K562 (cell line): ENCODE measurements around the gene CNPY3. TPM values are rescaled to one million over a fixed set of nuclear protein-coding genes. Genes with fewer than 3 reads are reported as not detected.

Source experiments
- ATAC-seq: fragments of 200-7000 bp; cut with Tn5 transposase; 3 replicates; pipeline ENCODE4 v1.9.1; 2020; ENCODE audit warnings: moderate library complexity
- BruUV-seq: library from RNA; stranded (reverse); fragments of 400-500 nt; replicated peaks from 2 replicates; lab custom pipeline; 2021; lab: Mats Ljungman, UMichigan
- CTCF ChIA-PET: fragments of 300-600 bp; formaldehyde crosslinking; extraction: SDS; loops from one replicate; lab custom pipeline; 2021; ENCODE audit warnings: low intra/inter-chr PET ratio; lab: Yijun Ruan, JAX
- POLR2A ChIA-PET: fragments of 300-600, 350-650 bp; sonication (Branson Sonifier 250); formaldehyde crosslinking; extraction: SDS; loops from one replicate; lab custom pipeline; 2021; ENCODE audit warnings: antibody characterized with exemption, inconsistent platforms; lab: Yijun Ruan, JAX
- DNase-seq, 4 experiments: peaks; one replicate each; pipeline versions ENCODE4 v3.0.0 to v3.0.0-alpha.2; 2011 to 2018; ENCODE audit warnings: low spot score in 3 of 4, mixed read lengths in 3 of 4; ENCODE audit errors: extremely low read depth in 1 of 4
- FAIRE-seq: peaks from 2 replicates; lab custom pipeline; 2011; peaks lifted over from hg19 to GRCh38; lab: Jason Lieb, UNC
- H2AFZ ChIP-seq: 2 replicates; pipeline ENCODE4 v1.6.0; 2011; ENCODE audit warnings: low read depth, low read length, control low read depth, inconsistent platforms
- H3K27ac ChIP-seq: fragments of 200-600 bp; 3 replicates; pipeline ENCODE4 v1.8.0; 2011; ENCODE audit warnings: low read depth, mild to moderate bottlenecking, control low read depth, inconsistent platforms, low read length, moderate library complexity, mixed read lengths; ENCODE audit errors: extremely low read depth
- H3K27me3 ChIP-seq, 2 experiments: fragments of 300-600 bp in 1 of 2; 2 replicates in 1 of 2; 3 replicates in 1 of 2; pipeline versions ENCODE4 v1.6.0 to v1.8.0; 2011; ENCODE audit warnings: inconsistent platforms in 2 of 2, low read length in 2 of 2, mild to moderate bottlenecking in 1 of 2, mixed read lengths in 1 of 2, moderate library complexity in 1 of 2; ENCODE audit not compliant: control insufficient read depth in 2 of 2, insufficient read depth in 2 of 2
- H3K36me3 ChIP-seq: fragments of 300-600 bp; 3 replicates; pipeline ENCODE4 v1.8.0; 2011; ENCODE audit warnings: mild to moderate bottlenecking, low read length, inconsistent platforms; ENCODE audit not compliant: control insufficient read depth, insufficient read depth
- H3K4me1 ChIP-seq, 2 experiments: fragments of 200-600 bp in 1 of 2; replicated peaks in 1 of 2; 2 replicates in 1 of 2; 3 replicates in 1 of 2; pipeline versions ENCODE4 v1.5.1 to v1.8.0; 2011; ENCODE audit warnings: inconsistent platforms in 2 of 2, low read length in 2 of 2, mild to moderate bottlenecking in 1 of 2, mixed read lengths in 1 of 2, moderate library complexity in 1 of 2; ENCODE audit not compliant: control insufficient read depth in 2 of 2, insufficient read depth in 2 of 2
- H3K4me2 ChIP-seq: 2 replicates; pipeline ENCODE4 v1.6.1; 2011; ENCODE audit warnings: low read length, control low read depth, inconsistent platforms, mixed read lengths; ENCODE audit not compliant: insufficient read depth
- H3K4me3 ChIP-seq: fragments of 200-600 bp; sonication (generic), shearing (Covaris generic); 2 replicates; pipeline ENCODE4 v1.5.1; 2016; ENCODE audit warnings: control low read depth, inconsistent platforms
- H3K79me2 ChIP-seq: fragments of 200-600 bp; 3 replicates; pipeline ENCODE4 v1.8.0; 2011; ENCODE audit warnings: low read length, inconsistent platforms; ENCODE audit not compliant: control insufficient read depth, insufficient read depth
- H3K9ac ChIP-seq, 2 experiments: 2 replicates each; pipeline versions ENCODE4 v1.6.0 to v1.6.1; 2011; ENCODE audit warnings: low read depth in 2 of 2, low read length in 2 of 2, control low read depth in 1 of 2, inconsistent platforms in 1 of 2, mild to moderate bottlenecking in 1 of 2, mixed read lengths in 1 of 2; ENCODE audit not compliant: insufficient read depth in 1 of 2
- H3K9me1 ChIP-seq: one replicate; pipeline ENCODE4 v1.6.0; 2011; ENCODE audit warnings: inconsistent platforms, mild to moderate bottlenecking, low read length, moderate library complexity; ENCODE audit not compliant: control insufficient read depth, insufficient read depth
- H3K9me3 ChIP-seq: replicated peaks from 2 replicates; pipeline ENCODE4 v1.5.1; 2011; ENCODE audit warnings: low read depth, low read length, inconsistent platforms; ENCODE audit not compliant: control insufficient read depth, insufficient read depth
- H4K20me1 ChIP-seq: replicated peaks from 2 replicates; pipeline ENCODE4 v1.6.1; 2011; ENCODE audit warnings: low read length, inconsistent platforms, mixed read lengths; ENCODE audit not compliant: control insufficient read depth, insufficient read depth
- AFF4 ChIP-seq: sonication (generic); formaldehyde crosslinking; IDR thresholded peaks from 2 replicates; pipeline ENCODE4 v1.8.0; 2023; ENCODE audit warnings: mild to moderate bottlenecking, missing genetic modification reagents
- ARHGAP35 ChIP-seq: fragments of 450-650 bp; IDR thresholded peaks from 2 replicates; pipeline ENCODE4 v1.6.1; 2018; ENCODE audit not compliant: partially characterized antibody
- BDP1 ChIP-seq: IDR thresholded peaks from 3 replicates; pipeline ENCODE4 v1.6.1; 2011; ENCODE audit not compliant: insufficient read length, insufficient read depth
- CBFB ChIP-seq: sonication (generic); formaldehyde crosslinking; IDR thresholded peaks from 2 replicates; pipeline ENCODE4 v1.4.0; 2020; ENCODE audit warnings: mild to moderate bottlenecking, missing genetic modification reagents
- CC2D1A ChIP-seq: fragments of 450-650 bp; IDR thresholded peaks from 2 replicates; pipeline ENCODE4 v1.6.1; 2017; ENCODE audit warnings: mild to moderate bottlenecking
- DACH1 ChIP-seq: fragments of 450-650 bp; IDR thresholded peaks from 2 replicates; pipeline ENCODE4 v1.6.1; 2018; ENCODE audit not compliant: partially characterized antibody
- ELF1 ChIP-seq: fragments of 200-800 bp; sonication (Bioruptor generic); IDR thresholded peaks from 2 replicates; pipeline ENCODE4 v1.6.1; 2016; ENCODE audit warnings: missing genetic modification characterization, missing compliant biosample characterization
- POLR2AphosphoS5 ChIP-seq: IDR thresholded peaks from 2 replicates; pipeline ENCODE4 v1.6.1; 2011; ENCODE audit warnings: mild to moderate bottlenecking, low read depth, low read length, moderate library complexity; ENCODE audit not compliant: control insufficient read depth, insufficient read depth
- RAD51 ChIP-seq: fragments of 450-650 bp; IDR thresholded peaks from 2 replicates; pipeline ENCODE4 v1.7.1; 2016; ENCODE audit warnings: low read depth, mild to moderate bottlenecking, borderline replicate concordance
- SIN3A ChIP-seq, 2 experiments: fragments of 150-350 bp in 1 of 2; IDR thresholded peaks; 2 replicates each; pipeline ENCODE4 v1.6.1; 2011 to 2016; ENCODE audit warnings: borderline replicate concordance in 2 of 2, low read depth in 2 of 2, low read length in 2 of 2, mild to moderate bottlenecking in 2 of 2, moderate library complexity in 2 of 2; ENCODE audit not compliant: control insufficient read depth in 1 of 2
- SREBF2 ChIP-seq: sonication (generic); formaldehyde crosslinking; IDR thresholded peaks from 2 replicates; pipeline ENCODE4 v1.4.0; 2020; ENCODE audit warnings: mild to moderate bottlenecking, missing genetic modification reagents
- ZNF143 ChIP-seq: sonication (generic); formaldehyde crosslinking; IDR thresholded peaks from 2 replicates; pipeline ENCODE4 v1.9.0; 2022; ENCODE audit warnings: mild to moderate bottlenecking, missing genetic modification reagents
- ZNF766 ChIP-seq: fragments of 200-800 bp; sonication (Bioruptor generic); conservative IDR thresholded peaks from 2 replicates; pipeline ENCODE4 v1.6.1; 2016; ENCODE audit warnings: missing genetic modification characterization, missing compliant biosample characterization
- WGBS: fragments of 100-300 bp; shearing (Covaris generic); methylation state at CpG from one replicate; pipeline ENCODE4 v1.1.6; 2016; ENCODE audit warnings: low coverage, mixed read lengths; ENCODE audit not compliant: insufficient coverage; ENCODE audit errors: missing lambda C conversion rate; 5-methylcytosine and 5-hydroxymethylcytosine counted together
- in situ Hi-C: fragments of 300-500 bp; cut with MboI; formaldehyde crosslinking; loops from 4 replicates; pipeline ENCODE4 v1.15.0; 2018; ENCODE audit warnings: inconsistent platforms, mixed read lengths
- intact Hi-C: fragments of 100-400 bp; cut with micrococcal nuclease; formaldehyde crosslinking; loops from 2 replicates; pipeline ENCODE4 v1.14.2; 2022
- polyA plus RNA-seq, 8 experiments: library from polyadenylated mRNA; depleted of rRNA in 4 of 8; stranded (reverse) in 5 of 8; unstranded in 3 of 8; fragments of >200 nt; fragmentation: Nextera tagmentation in 2 of 8; fragmentation: Illumina TruSeq in 1 of 8; extraction: Ambion mirVana in 2 of 8; extraction: Trizol in 1 of 8; gene quantifications; 2 replicates each; pipeline versions ENCODE4 v1.2.1 to v1.2.3, GENCODE V29; 2011 to 2014; ENCODE audit warnings: inconsistent platforms in 1 of 8, missing spikeins in 1 of 8
- total RNA-seq, 7 experiments: library from RNA; depleted of rRNA in 6 of 7; stranded (reverse); fragments of >200 nt in 6 of 7; fragmentation: Illumina TruSeq in 2 of 7; extraction: Trizol in 2 of 7; gene quantifications; 2 replicates each; pipeline versions ENCODE4 v1.2.1 to v1.2.3, GENCODE V29; 2011 to 2021; ENCODE audit warnings: low replicate concordance in 1 of 7
- TF ChIP-seq, protein P1 (sequence below), 3 experiments: IDR thresholded peaks in 2 of 3; conservative IDR thresholded peaks in 1 of 3; 2 replicates each; pipeline ENCODE4 v1.5.1; 2011 to 2012; ENCODE audit warnings: low read length in 3 of 3, mild to moderate bottlenecking in 3 of 3, control low read depth in 2 of 3, improper control_type of control experiment in 1 of 3, inconsistent platforms in 1 of 3, low read depth in 1 of 3, mixed read lengths in 1 of 3, moderate library complexity in 1 of 3; ENCODE audit not compliant: insufficient read depth in 2 of 3
- TF ChIP-seq, protein P2 (sequence below): fragments of 250-450 bp; sonication (Bioruptor Pico); IDR thresholded peaks from 2 replicates; pipeline ENCODE4 v1.8.0; 2021; ENCODE audit warnings: borderline replicate concordance, mild to moderate bottlenecking, moderate library complexity; ENCODE audit not compliant: poor library complexity, severe bottlenecking

CNPY3 gene
- total and polyA plus RNA-seq, 9 of the 15 experiments (the other 6 are each of a cell fraction or from before 2014, with no cell fraction given), result 2.4 to 37.4 (median 21.2) TPM

DNA sequence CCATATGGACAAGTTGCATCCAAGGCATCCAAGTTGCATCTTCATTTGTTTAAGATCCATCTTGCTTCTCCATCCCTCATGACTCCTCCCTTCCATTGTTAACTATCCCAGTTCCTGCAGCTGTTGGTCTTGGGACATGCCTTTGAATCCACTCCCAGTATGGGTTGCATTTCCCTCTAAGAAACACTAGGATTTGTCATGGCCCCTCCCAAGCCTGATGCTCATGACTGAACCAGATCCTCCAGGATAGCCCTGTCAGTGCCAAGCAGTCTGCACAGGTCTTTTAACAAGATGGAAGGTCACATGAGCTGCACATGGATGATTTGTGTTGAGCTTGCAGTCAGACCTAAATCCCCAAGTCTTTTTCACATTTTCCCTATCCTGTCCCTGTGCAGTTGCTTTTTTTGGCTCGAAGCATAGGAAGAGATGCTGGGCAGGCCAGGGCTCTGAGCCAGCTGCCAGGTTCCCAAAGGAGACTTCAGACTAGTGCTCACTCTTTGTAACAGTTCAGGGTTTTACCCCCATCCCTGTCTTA lies 59.3 kb downstream of the CNPY3 start:
- DNase-seq (no peak), ATAC-seq (no peak), FAIRE-seq (no peak)
- Histone ChIP-seq H3K4me2 (no peak overlapping the region), H3K4me1 (peaks cover 32 to 33% of the 10 kb centered on the region in 2 experiments), H3K27ac (no peak overlapping the region), H3K4me3 (no peak overlapping the region), H3K9me1 (peaks cover 12% of the 10 kb centered on the region), H3K36me3 (peaks cover 43% of the 10 kb centered on the region), H3K79me2 (peaks cover 30% of the 10 kb centered on the region), H3K9ac (no peak overlapping the region), H4K20me1 (peaks cover 11% of the 10 kb centered on the region), H3K9me3 (no peaks in the 10 kb centered on the region), H2AFZ (no peak overlapping the region), H3K27me3 (no peaks in the 10 kb centered on the region)
- intact Hi-C loops (no loop called here), in situ Hi-C loops (no loop called here)
- WGBS, result 92% methylated on average over 1 of the region's 1 CpG
- ChIA-PET CTCF (no interaction called here), POLR2A (interaction anchor here (0.5 to 2.1 kb wide), 10 partner anchors 10 to 502 kb away, joined by 3 to 18 read pairs (median 5); partner anchors contain the start of genes CUL7, KLHDC3, MEA1 and PEX6)
- BruUV-seq, result no TSS peak
- TF ChIP-seq ARHGAP35 (no peak), AFF4 (CRISPR knock-in tag) (no peak), POLR2AphosphoS5 (no peak), ZNF143 (CRISPR knock-in tag) (no peak), ELF1 (tag) (no peak), CBFB (no peak), SREBF2 (CRISPR knock-in tag) (no peak), ZNF766 (CRISPR knock-in tag) (no peak), DACH1 (no peak), SIN3A (IDR thresholded peaks at IDR 0.05; ENCODE audit: borderline replicate concordance in 2 of 2, control insufficient read depth in 1 of 2, low read depth in 2 of 2, low read length in 2 of 2) (no peak), BDP1 (no peak), RAD51 (no peak), CC2D1A (no peak)
- TF ChIP-seq, protein P1, sequence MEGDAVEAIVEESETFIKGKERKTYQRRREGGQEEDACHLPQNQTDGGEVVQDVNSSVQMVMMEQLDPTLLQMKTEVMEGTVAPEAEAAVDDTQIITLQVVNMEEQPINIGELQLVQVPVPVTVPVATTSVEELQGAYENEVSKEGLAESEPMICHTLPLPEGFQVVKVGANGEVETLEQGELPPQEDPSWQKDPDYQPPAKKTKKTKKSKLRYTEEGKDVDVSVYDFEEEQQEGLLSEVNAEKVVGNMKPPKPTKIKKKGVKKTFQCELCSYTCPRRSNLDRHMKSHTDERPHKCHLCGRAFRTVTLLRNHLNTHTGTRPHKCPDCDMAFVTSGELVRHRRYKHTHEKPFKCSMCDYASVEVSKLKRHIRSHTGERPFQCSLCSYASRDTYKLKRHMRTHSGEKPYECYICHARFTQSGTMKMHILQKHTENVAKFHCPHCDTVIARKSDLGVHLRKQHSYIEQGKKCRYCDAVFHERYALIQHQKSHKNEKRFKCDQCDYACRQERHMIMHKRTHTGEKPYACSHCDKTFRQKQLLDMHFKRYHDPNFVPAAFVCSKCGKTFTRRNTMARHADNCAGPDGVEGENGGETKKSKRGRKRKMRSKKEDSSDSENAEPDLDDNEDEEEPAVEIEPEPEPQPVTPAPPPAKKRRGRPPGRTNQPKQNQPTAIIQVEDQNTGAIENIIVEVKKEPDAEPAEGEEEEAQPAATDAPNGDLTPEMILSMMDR (IDR thresholded peaks at IDR 0.05 in 2 of 3, conservative IDR thresholded peaks at IDR 0.05 in 1 of 3; ENCODE audit: insufficient read depth in 2 of 3, low read depth in 1 of 3, low read length in 3 of 3), result no peak
- TF ChIP-seq, protein P2, sequence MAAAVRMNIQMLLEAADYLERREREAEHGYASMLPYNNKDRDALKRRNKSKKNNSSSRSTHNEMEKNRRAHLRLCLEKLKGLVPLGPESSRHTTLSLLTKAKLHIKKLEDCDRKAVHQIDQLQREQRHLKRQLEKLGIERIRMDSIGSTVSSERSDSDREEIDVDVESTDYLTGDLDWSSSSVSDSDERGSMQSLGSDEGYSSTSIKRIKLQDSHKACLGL (CRISPR knock-in tag), result no peak
